Tibial nerve (tissue), 4 donors: ENCODE measurements around the gene ACAA1. TPM values are rescaled to one million over a fixed set of nuclear protein-coding genes. Genes with fewer than 3 reads are reported as not detected.
A peak's percentile ranks its signal among the peaks of the same experiment; 100 is the strongest.
"Not testable (repeated sequence)": the region's sequence is repeated elsewhere in the genome, so short reads cannot be mapped to it uniquely, and the experiment has no call there.

Source experiments
- DNase-seq, 2 donors: peaks; one replicate each; pipeline ENCODE4 v3.0.0-alpha.2; 2019; ENCODE audit warnings: low spot score in 2 of 2
- H3K27ac ChIP-seq, 4 donors: fragments of 200-600 bp; sonication (generic) in 3 of 4; one replicate each; pipeline ENCODE4 v1.5.1; 2017 to 2019; ENCODE audit warnings: mild to moderate bottlenecking in 1 of 4
- H3K27me3 ChIP-seq, 2 donors: fragments of 200-600 bp; sonication (generic) in 1 of 2; one replicate each; pipeline versions ENCODE4 v1.5.1 to v1.6.0; 2017 to 2019
- H3K36me3 ChIP-seq, 3 donors: fragments of 200-600 bp; sonication (generic); one replicate each; pipeline ENCODE4 v1.5.1; 2018 to 2019
- H3K4me1 ChIP-seq, 4 donors: fragments of 200-600 bp; sonication (generic) in 3 of 4; one replicate each; pipeline ENCODE4 v1.5.1; 2017 to 2019
- H3K4me3 ChIP-seq, 4 donors: fragments of 200-600 bp; sonication (generic) in 3 of 4; one replicate each; pipeline ENCODE4 v1.5.1; 2017 to 2019; ENCODE audit warnings: mild to moderate bottlenecking in 1 of 4, moderate library complexity in 1 of 4
- H3K9me3 ChIP-seq, 4 donors: fragments of 200-600 bp; sonication (generic) in 3 of 4; one replicate each; pipeline ENCODE4 v1.5.1; 2017 to 2019
- EP300 ChIP-seq, 2 donors: sonication (generic); formaldehyde crosslinking; IDR thresholded peaks; one replicate each; pipeline ENCODE4 v1.6.1; 2017; ENCODE audit warnings: antibody characterized with exemption in 2 of 2, mild to moderate bottlenecking in 1 of 2
- POLR2A ChIP-seq, 2 donors: fragments of 450-650 bp; IDR thresholded peaks; one replicate each; pipeline ENCODE4 v1.6.1; 2017; ENCODE audit warnings: antibody characterized with exemption in 2 of 2, mild to moderate bottlenecking in 2 of 2, moderate library complexity in 2 of 2
- WGBS, 2 donors: methylation state at CpG; one replicate each; pipeline ENCODE4 v1.1.5; 2018; 5-methylcytosine and 5-hydroxymethylcytosine counted together
- total RNA-seq, 4 donors: library from RNA; depleted of rRNA; stranded (reverse); fragments of >200 nt; gene quantifications; one replicate each; pipeline ENCODE4 v1.1.0, GENCODE V29; 2016
- TF ChIP-seq, protein P1 (sequence below), 5 experiments: fragments of 200-600 bp in 3 of 5; fragments of 450-650 bp in 2 of 5; sonication (generic) in 3 of 5; IDR thresholded peaks; one replicate each; pipeline ENCODE4 v1.5.1; 2016 to 2019; ENCODE audit warnings: antibody characterized with exemption in 5 of 5, mild to moderate bottlenecking in 3 of 5, moderate library complexity in 2 of 5

The ACAA1 gene
- total RNA-seq, 4 donors from 2014 or later = 63.9 to 83.3 (median 80.5) TPM

- Histone ChIP-seq H3K9me3 (no peaks in the 10 kb centered on the region), H3K27ac (peak overlapping the region in 3 of 4 donors; percentile 92 to 96 (median 93)), H3K27me3 (no peaks in the 10 kb centered on the region), H3K4me1 (peaks cover 0 to 50% (median 23%) of the 10 kb centered on the region in 4 donors), H3K4me3 (peak overlapping the region; percentile 70 to 98 (median 88)), H3K36me3 (peaks cover 0 to 37% (median 4%) of the 10 kb centered on the region in 3 donors)
- no peak for TF ChIP-seq EP300 (IDR thresholded peaks at IDR 0.05)
- TF ChIP-seq, protein P1, sequence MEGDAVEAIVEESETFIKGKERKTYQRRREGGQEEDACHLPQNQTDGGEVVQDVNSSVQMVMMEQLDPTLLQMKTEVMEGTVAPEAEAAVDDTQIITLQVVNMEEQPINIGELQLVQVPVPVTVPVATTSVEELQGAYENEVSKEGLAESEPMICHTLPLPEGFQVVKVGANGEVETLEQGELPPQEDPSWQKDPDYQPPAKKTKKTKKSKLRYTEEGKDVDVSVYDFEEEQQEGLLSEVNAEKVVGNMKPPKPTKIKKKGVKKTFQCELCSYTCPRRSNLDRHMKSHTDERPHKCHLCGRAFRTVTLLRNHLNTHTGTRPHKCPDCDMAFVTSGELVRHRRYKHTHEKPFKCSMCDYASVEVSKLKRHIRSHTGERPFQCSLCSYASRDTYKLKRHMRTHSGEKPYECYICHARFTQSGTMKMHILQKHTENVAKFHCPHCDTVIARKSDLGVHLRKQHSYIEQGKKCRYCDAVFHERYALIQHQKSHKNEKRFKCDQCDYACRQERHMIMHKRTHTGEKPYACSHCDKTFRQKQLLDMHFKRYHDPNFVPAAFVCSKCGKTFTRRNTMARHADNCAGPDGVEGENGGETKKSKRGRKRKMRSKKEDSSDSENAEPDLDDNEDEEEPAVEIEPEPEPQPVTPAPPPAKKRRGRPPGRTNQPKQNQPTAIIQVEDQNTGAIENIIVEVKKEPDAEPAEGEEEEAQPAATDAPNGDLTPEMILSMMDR (IDR thresholded peaks at IDR 0.05) = no peak
- TF ChIP-seq POLR2A (IDR thresholded peaks at IDR 0.05) = no peak
- no peak for DNase-seq
- WGBS, 2 donors = 6 to 20% methylated on average over 6 to 8 of the region's 8 CpGs
These were observed 2.3 kb upstream of the ACAA1 start for GRCh38 chr3:38139191-38139590.

GRCh38 chr3:38138349-38139190, 1.6 kb upstream of the ACAA1 start, which contains the start of gene MYD88:
Gene MYD88 (plus strand): TSS chr3:38138661. CDS start chr3:38138701, 40 bp downstream.
- TF ChIP-seq POLR2A (IDR thresholded peaks at IDR 0.05) = peak in 1 of 2 donors; percentile 47
- TF ChIP-seq EP300 (IDR thresholded peaks at IDR 0.05) = peak in 1 of 2 donors; percentile 58
- TF ChIP-seq, protein P1 (IDR thresholded peaks at IDR 0.05) = no peak
- H3K4me1 ChIP-seq = peaks cover 0 to 55% (median 23%) of the 10 kb centered on the region in 4 donors
- no peaks in the 10 kb centered on the region for H3K9me3 ChIP-seq
- DNase-seq = peak; percentile 74 to 75
- no peaks in the 10 kb centered on the region for H3K27me3 ChIP-seq
- 0 to 3% methylated on average over 34 to 62 of the region's 65 CpGs for WGBS, 2 donors
- peak within 1 kb of the TSS; percentile 72 to 96 (median 92) for H3K27ac ChIP-seq
- peak within 1 kb of the TSS; percentile 70 to 98 (median 88) for H3K4me3 ChIP-seq
- peaks cover 0 to 43% (median 4%) of the 10 kb centered on the region in 3 donors for H3K36me3 ChIP-seq

GRCh38 chr3:38137615-38138348, 855 bp upstream of the ACAA1 start:
- Histone ChIP-seq H3K9me3 (no peaks in the 10 kb centered on the region), H3K4me3 (peak overlapping the region; percentile 70 to 98 (median 88)), H3K36me3 (peaks cover 0 to 48% (median 4%) of the 10 kb centered on the region in 3 donors), H3K27me3 (no peaks in the 10 kb centered on the region), H3K27ac (peak overlapping the region; percentile 72 to 96 (median 92)), H3K4me1 (peaks cover 0 to 60% (median 23%) of the 10 kb centered on the region in 4 donors)
- TF ChIP-seq, protein P1 (IDR thresholded peaks at IDR 0.05) = no peak
- TF ChIP-seq EP300 (IDR thresholded peaks at IDR 0.05) (no peak), POLR2A (IDR thresholded peaks at IDR 0.05) (no peak)
- peak in 1 of 2 donors; percentile 32 for DNase-seq
- 11 to 18% methylated on average over 19 to 22 of the region's 22 CpGs for WGBS, 2 donors

DNA sequence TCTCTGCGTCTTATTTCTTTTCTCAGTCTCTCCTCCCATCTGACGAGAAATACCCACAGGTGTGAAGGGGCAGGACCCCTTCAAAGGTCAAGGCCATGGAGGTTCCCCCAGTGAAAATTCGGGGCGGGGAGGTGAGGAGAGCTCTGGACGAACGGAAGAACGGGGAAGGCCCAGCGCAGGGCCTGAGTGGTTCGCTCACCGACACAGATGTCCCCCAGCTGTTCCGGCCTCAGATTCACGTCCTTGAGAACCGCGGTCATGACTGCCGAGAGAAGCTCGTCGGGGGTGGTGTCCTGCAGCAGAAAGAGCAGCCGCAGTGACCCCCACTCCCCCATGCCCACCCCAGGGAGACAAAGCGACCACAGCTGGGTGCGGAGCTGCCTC, 542 bp downstream of the ACAA1 start:
- DNase-seq = no peak
- Histone ChIP-seq H3K4me3 (peak overlapping the region; percentile 70 to 98 (median 86)), H3K27me3 (no peaks in the 10 kb centered on the region), H3K4me1 (peaks cover 0 to 62% (median 23%) of the 10 kb centered on the region in 4 donors), H3K36me3 (peaks cover 0 to 49% (median 0%) of the 10 kb centered on the region in 3 donors), H3K27ac (peak overlapping the region; percentile 37 to 96 (median 68)), H3K9me3 (no peaks in the 10 kb centered on the region)
- WGBS, 2 donors = 0 to 1% methylated on average over 14 to 17 of the region's 20 CpGs
- TF ChIP-seq EP300 (IDR thresholded peaks at IDR 0.05) = no peak
- TF ChIP-seq, protein P1 (IDR thresholded peaks at IDR 0.05) = no peak
- no peak for TF ChIP-seq POLR2A (IDR thresholded peaks at IDR 0.05)

- Histone ChIP-seq H3K4me1 (peaks cover 0 to 59% (median 23%) of the 10 kb centered on the region in 4 donors), H3K36me3 (peaks cover 0 to 49% (median 0%) of the 10 kb centered on the region in 3 donors), H3K27ac (peak overlapping the region in 3 of 4 donors; percentile 45 to 96 (median 92)), H3K4me3 (peak overlapping the region; percentile 70 to 98 (median 86))
- H3K9me3 ChIP-seq, H3K27me3 ChIP-seq, DNase-seq: not testable (repeated sequence)
- 71 to 78% methylated on average over 10 of the region's 10 CpGs for WGBS, 2 donors
These were observed 1.2 kb downstream of the ACAA1 start for GRCh38 chr3:38135621-38136277.

GRCh38 chr3:38134517-38135143, 2.3 kb downstream of the ACAA1 start:
- DNase-seq, H3K9me3 ChIP-seq, H3K27ac ChIP-seq, H3K27me3 ChIP-seq, H3K4me3 ChIP-seq: not testable (repeated sequence)
- 86 to 89% methylated on average over 10 of the region's 10 CpGs for whole genome bisulfite sequencing, 2 donors
- Histone ChIP-seq H3K4me1 (peaks cover 0 to 48% (median 18%) of the 10 kb centered on the region in 4 donors), H3K36me3 (peaks cover 0 to 55% (median 0%) of the 10 kb centered on the region in 3 donors)
